ENCODE measurements around the gene MNX1. TPM values are rescaled to one million over a fixed set of nuclear protein-coding genes. Genes with fewer than 3 reads are reported as not detected.

The MNX1 gene
- total and polyA plus RNA-seq, 8 donors, result 1.1 to 80.2 (median 3.1) TPM; not detected in 1

GRCh38 chr7:156964971-156965370 is 45.5 kb downstream of the MNX1 start:
- no peak for DNase-seq
- no peaks in the 10 kb centered on the region for H3K9me3 ChIP-seq
- no peak overlapping the region for H3K4me3 ChIP-seq
- H3K4me1 ChIP-seq, result no peaks in the 10 kb centered on the region
- H3K27me3 ChIP-seq, result no peaks in the 10 kb centered on the region
- intact Hi-C loops (cut with DNase I; ENCODE audit: low total_unique reads), result loop anchor here (10.0 kb wide), 1 partner anchor 290 kb away; no protein-coding TSS in a partner anchor
- WGBS, 5 donors, result 92 to 98% (median 94%) methylated on average over 11 of the region's 11 CpGs
- H3K36me3 ChIP-seq, result peaks cover 70 to 100% (median 98%) of the 10 kb centered on the region in 4 donors
- no peak for TF ChIP-seq POLR2AphosphoS5 (IDR thresholded peaks at IDR 0.05)
- TF ChIP-seq EP300 (IDR thresholded peaks at IDR 0.05), result no peak
- no peak for TF ChIP-seq POLR2A (IDR thresholded peaks at IDR 0.05)
- TF ChIP-seq, protein P1, sequence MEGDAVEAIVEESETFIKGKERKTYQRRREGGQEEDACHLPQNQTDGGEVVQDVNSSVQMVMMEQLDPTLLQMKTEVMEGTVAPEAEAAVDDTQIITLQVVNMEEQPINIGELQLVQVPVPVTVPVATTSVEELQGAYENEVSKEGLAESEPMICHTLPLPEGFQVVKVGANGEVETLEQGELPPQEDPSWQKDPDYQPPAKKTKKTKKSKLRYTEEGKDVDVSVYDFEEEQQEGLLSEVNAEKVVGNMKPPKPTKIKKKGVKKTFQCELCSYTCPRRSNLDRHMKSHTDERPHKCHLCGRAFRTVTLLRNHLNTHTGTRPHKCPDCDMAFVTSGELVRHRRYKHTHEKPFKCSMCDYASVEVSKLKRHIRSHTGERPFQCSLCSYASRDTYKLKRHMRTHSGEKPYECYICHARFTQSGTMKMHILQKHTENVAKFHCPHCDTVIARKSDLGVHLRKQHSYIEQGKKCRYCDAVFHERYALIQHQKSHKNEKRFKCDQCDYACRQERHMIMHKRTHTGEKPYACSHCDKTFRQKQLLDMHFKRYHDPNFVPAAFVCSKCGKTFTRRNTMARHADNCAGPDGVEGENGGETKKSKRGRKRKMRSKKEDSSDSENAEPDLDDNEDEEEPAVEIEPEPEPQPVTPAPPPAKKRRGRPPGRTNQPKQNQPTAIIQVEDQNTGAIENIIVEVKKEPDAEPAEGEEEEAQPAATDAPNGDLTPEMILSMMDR (IDR thresholded peaks at IDR 0.05), result no peak
- H3K27ac ChIP-seq, result no peak overlapping the region

GRCh38 chr7:156963472-156963871 is 47.0 kb downstream of the MNX1 start:
- WGBS, 5 donors, result 85 to 93% (median 88%) methylated on average over 12 of the region's 12 CpGs
- intact Hi-C loops (cut with DNase I; ENCODE audit: low total_unique reads), result loop anchor here (10.0 kb wide), 1 partner anchor 291 kb away; no protein-coding TSS in a partner anchor
- Histone ChIP-seq H3K9me3 (no peaks in the 10 kb centered on the region), H3K36me3 (peaks cover 63 to 100% (median 100%) of the 10 kb centered on the region in 4 donors), H3K27ac (no peak overlapping the region), H3K4me1 (no peaks in the 10 kb centered on the region), H3K27me3 (no peaks in the 10 kb centered on the region), H3K4me3 (no peak overlapping the region)
- no peak for DNase-seq
- TF ChIP-seq EP300 (IDR thresholded peaks at IDR 0.05), result no peak
- no peak for TF ChIP-seq POLR2A (IDR thresholded peaks at IDR 0.05)
- no peak for TF ChIP-seq POLR2AphosphoS5 (IDR thresholded peaks at IDR 0.05)
- TF ChIP-seq, protein P1 (IDR thresholded peaks at IDR 0.05), result no peak

DNA sequence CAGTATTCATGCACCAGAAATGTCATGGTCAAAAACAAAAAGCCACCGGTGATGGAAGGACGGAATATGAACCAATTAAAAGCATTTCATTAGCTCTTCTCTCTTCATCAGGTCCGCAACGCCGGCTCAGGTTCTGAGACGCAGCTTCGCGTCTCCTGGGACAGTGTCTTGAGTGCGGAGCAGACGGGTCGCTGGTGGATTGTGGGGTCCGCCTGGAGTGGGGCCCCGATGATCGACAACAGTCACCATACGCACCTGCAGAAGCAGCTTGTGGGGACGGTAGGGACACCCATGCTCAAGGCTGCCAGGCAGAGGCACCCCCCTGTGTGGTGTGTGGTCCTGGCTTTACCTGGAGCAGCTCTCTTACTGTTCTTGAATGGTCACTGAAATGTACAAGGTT is 47.6 kb downstream of the MNX1 start:
- Histone ChIP-seq H3K36me3 (peaks cover 65 to 100% (median 100%) of the 10 kb centered on the region in 4 donors), H3K4me3 (no peak overlapping the region), H3K27ac (no peak overlapping the region), H3K27me3 (no peaks in the 10 kb centered on the region), H3K9me3 (no peaks in the 10 kb centered on the region), H3K4me1 (no peaks in the 10 kb centered on the region)
- DNase-seq, result no peak
- TF ChIP-seq, protein P1 (IDR thresholded peaks at IDR 0.05), result no peak
- TF ChIP-seq POLR2A (IDR thresholded peaks at IDR 0.05) (no peak), POLR2AphosphoS5 (IDR thresholded peaks at IDR 0.05) (no peak), EP300 (IDR thresholded peaks at IDR 0.05) (no peak)
- intact Hi-C loops (cut with DNase I; ENCODE audit: low total_unique reads), result loop anchor here (10.0 kb wide), 1 partner anchor 292 kb away; no protein-coding TSS in a partner anchor
- WGBS, 5 donors, result 92 to 98% (median 96%) methylated on average over 16 of the region's 16 CpGs

DNA sequence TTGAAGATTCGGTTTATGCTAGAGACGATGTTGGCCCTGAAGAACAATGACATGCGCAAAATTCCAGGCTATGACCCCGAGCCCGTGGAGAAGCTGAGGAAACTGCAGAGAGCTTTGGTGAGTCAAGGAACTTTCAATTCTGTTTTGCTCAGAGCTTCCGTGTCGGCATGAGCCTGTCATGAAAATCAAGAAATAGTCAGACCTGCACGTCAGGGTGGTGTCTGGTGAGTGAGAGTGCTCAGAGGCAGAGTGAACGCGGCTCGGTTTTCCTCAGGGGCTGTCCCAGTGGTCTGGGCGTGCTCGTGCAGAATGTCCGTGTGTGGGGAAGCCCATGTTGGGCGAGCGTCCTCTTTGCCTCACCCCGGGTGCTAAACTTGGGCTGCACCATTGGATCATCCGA is 48.3 kb downstream of the MNX1 start:
- TF ChIP-seq EP300 (IDR thresholded peaks at IDR 0.05) (no peak), POLR2A (IDR thresholded peaks at IDR 0.05) (no peak), POLR2AphosphoS5 (IDR thresholded peaks at IDR 0.05) (no peak)
- TF ChIP-seq, protein P1 (IDR thresholded peaks at IDR 0.05), result no peak
- no peak for DNase-seq
- WGBS, 5 donors, result 92 to 97% (median 95%) methylated on average over 18 of the region's 18 CpGs
- intact Hi-C loops (cut with DNase I; ENCODE audit: low total_unique reads), result loop anchor here (10.0 kb wide), 1 partner anchor 293 kb away; no protein-coding TSS in a partner anchor
- H3K27ac ChIP-seq, result no peak overlapping the region
- no peaks in the 10 kb centered on the region for H3K4me1 ChIP-seq
- no peaks in the 10 kb centered on the region for H3K9me3 ChIP-seq
- H3K27me3 ChIP-seq, result no peaks in the 10 kb centered on the region
- H3K4me3 ChIP-seq, result no peak overlapping the region
- peaks cover 63 to 100% (median 99%) of the 10 kb centered on the region in 4 donors for H3K36me3 ChIP-seq
